Natural killer cell (primary cell): ENCODE results near the gene TXNL4B. TPM values are rescaled to one million over a fixed set of nuclear protein-coding genes. Genes with fewer than 3 reads are reported as not detected.
"Not testable (repeated sequence)": the region's sequence is repeated elsewhere in the genome, so short reads cannot be mapped to it uniquely, and the experiment has no call there.

Experiments used
- ATAC-seq, 3 donors: fragments of 150-1000 bp in 2 of 3; fragments of 200-7000 bp in 1 of 3; cut with Tn5 transposase; 1 replicate in 1 of 3; 2 replicates in 2 of 3; pipeline ENCODE4 v1.10.0; 2021; ENCODE audit warnings: mild to moderate bottlenecking in 2 of 3, moderate library complexity in 2 of 3
- DNase-seq, 2 donors: peaks; one replicate each; pipeline versions ENCODE4 v3.0.0 to v3.0.0-alpha.2; 2013 to 2021; ENCODE audit warnings: mixed read lengths in 1 of 2
- H3K27ac ChIP-seq: one replicate; pipeline ENCODE4 v1.5.1; 2013; ENCODE audit warnings: mild to moderate bottlenecking, low read length
- H3K27me3 ChIP-seq: one replicate; pipeline ENCODE4 v1.6.1; 2013; ENCODE audit warnings: low read length; ENCODE audit not compliant: control insufficient read depth, insufficient read depth
- H3K36me3 ChIP-seq: one replicate; pipeline ENCODE4 v1.6.1; 2013; ENCODE audit warnings: low read length; ENCODE audit not compliant: control insufficient read depth, insufficient read depth
- H3K4me1 ChIP-seq: one replicate; pipeline ENCODE4 v1.6.1; 2013; ENCODE audit warnings: low read length; ENCODE audit not compliant: control insufficient read depth, insufficient read depth
- H3K4me3 ChIP-seq: one replicate; pipeline ENCODE4 v1.5.1; 2013; ENCODE audit warnings: low read length
- H3K9me3 ChIP-seq: one replicate; pipeline ENCODE4 v1.6.1; 2013; ENCODE audit warnings: low read length; ENCODE audit not compliant: control insufficient read depth, insufficient read depth
- H3K27ac Mint-ChIP-seq, 2 donors: one replicate each; pipeline ENCODE4 v1.8.0; 2022; ENCODE audit warnings: mild to moderate bottlenecking in 2 of 2, mixed read lengths in 2 of 2, moderate library complexity in 1 of 2
- H3K27me3 Mint-ChIP-seq, 2 donors: one replicate each; pipeline ENCODE4 v1.8.0; 2022; ENCODE audit warnings: low read depth in 2 of 2, mixed read lengths in 2 of 2
- H3K36me3 Mint-ChIP-seq: one replicate; pipeline ENCODE4 v1.8.0; 2022; ENCODE audit warnings: mixed read lengths
- H3K4me1 Mint-ChIP-seq, 2 donors: one replicate each; pipeline ENCODE4 v1.8.0; 2022; ENCODE audit warnings: mixed read lengths in 2 of 2
- H3K4me3 Mint-ChIP-seq: one replicate; pipeline ENCODE4 v1.8.0; 2022; ENCODE audit warnings: mild to moderate bottlenecking, moderate library complexity, mixed read lengths
- H3K9me3 Mint-ChIP-seq, 2 donors: one replicate each; pipeline ENCODE4 v1.8.0; 2022; ENCODE audit warnings: mixed read lengths in 2 of 2
- WGBS: methylation state at CpG from one replicate; pipeline ENCODE4 v1.1.7; 2013; ENCODE audit warnings: missing lambda C conversion rate; ENCODE audit not compliant: insufficient coverage; 5-methylcytosine and 5-hydroxymethylcytosine counted together
- intact Hi-C: fragments of 100-400 bp; cut with micrococcal nuclease; formaldehyde crosslinking; loops from one replicate; pipeline ENCODE4 v1.14.2; 2022
- total RNA-seq, 4 donors: library from RNA; stranded (reverse); fragments of 120-200 nt in 1 of 4; gene quantifications; one replicate each; pipeline versions ENCODE4 v1.2.3 to v1.2.4, GENCODE V29; 2013 to 2022
- TF ChIP-seq, protein P1 (sequence below): fragments of 200-600 bp; IDR thresholded peaks from one replicate; pipeline ENCODE4 v1.8.0; 2022; ENCODE audit warnings: antibody characterized with exemption

Gene TXNL4B
- total RNA-seq, 3 donors from 2014 or later (not counting 1 experiment from before 2014, with no cell fraction given), result 12.1 to 13.8 (median 13.6) TPM

DNA sequence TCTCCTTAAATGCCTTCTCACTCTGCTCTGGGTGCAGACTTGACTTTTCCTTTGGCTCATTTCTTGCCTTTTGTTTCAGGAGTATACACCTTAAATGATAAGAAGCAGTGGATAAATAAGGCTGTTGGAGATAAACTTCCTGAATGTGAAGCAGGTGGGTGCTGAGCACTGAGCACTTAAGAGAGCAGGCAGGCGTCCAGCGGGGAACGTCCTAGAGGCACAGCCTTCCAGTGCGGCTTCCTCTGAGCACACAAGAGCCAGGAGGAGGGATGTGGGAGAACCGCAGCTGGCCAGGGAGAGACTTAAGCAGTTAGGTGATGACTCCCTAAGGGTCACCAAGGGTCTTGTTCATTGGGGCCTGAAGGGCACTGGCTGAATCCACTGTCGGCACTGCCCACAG is 36.1 kb downstream of the TXNL4B start:
- H3K4me3 ChIP-seq, H3K27me3 Mint-ChIP-seq, H3K27me3 ChIP-seq, ATAC-seq, H3K27ac Mint-ChIP-seq, H3K27ac ChIP-seq, intact Hi-C loops, H3K9me3 ChIP-seq, H3K36me3 Mint-ChIP-seq, H3K4me1 ChIP-seq, H3K4me3 Mint-ChIP-seq, DNase-seq, H3K4me1 Mint-ChIP-seq, H3K9me3 Mint-ChIP-seq, H3K36me3 ChIP-seq: not testable (repeated sequence)
- WGBS, result 86% methylated on average over 1 of the region's 6 CpGs

DNA sequence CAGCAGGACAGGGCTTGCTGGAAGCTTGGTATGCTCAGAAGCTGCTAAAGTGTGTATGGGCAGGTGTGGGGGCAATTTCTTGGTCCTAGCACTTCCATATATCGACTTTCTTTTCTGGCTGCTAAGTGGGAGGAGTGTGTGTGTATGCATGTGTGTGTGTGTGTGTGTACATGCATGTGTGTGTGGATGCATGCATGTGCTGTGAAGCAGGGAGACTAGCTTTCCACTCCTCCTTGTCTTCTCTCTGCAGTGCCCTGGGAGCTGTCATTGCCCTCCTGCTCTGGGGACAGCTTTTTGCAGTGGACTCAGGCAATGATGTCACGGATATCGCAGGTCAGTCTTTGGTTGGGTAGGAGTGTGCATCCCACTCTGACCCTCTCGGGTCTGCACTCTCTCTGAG is 37.5 kb downstream of the TXNL4B start:
- no peak overlapping the region for H3K27ac Mint-ChIP-seq
- TF ChIP-seq, protein P1, sequence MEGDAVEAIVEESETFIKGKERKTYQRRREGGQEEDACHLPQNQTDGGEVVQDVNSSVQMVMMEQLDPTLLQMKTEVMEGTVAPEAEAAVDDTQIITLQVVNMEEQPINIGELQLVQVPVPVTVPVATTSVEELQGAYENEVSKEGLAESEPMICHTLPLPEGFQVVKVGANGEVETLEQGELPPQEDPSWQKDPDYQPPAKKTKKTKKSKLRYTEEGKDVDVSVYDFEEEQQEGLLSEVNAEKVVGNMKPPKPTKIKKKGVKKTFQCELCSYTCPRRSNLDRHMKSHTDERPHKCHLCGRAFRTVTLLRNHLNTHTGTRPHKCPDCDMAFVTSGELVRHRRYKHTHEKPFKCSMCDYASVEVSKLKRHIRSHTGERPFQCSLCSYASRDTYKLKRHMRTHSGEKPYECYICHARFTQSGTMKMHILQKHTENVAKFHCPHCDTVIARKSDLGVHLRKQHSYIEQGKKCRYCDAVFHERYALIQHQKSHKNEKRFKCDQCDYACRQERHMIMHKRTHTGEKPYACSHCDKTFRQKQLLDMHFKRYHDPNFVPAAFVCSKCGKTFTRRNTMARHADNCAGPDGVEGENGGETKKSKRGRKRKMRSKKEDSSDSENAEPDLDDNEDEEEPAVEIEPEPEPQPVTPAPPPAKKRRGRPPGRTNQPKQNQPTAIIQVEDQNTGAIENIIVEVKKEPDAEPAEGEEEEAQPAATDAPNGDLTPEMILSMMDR, result no peak
- no peaks in the 10 kb centered on the region for H3K27me3 ChIP-seq

DNA sequence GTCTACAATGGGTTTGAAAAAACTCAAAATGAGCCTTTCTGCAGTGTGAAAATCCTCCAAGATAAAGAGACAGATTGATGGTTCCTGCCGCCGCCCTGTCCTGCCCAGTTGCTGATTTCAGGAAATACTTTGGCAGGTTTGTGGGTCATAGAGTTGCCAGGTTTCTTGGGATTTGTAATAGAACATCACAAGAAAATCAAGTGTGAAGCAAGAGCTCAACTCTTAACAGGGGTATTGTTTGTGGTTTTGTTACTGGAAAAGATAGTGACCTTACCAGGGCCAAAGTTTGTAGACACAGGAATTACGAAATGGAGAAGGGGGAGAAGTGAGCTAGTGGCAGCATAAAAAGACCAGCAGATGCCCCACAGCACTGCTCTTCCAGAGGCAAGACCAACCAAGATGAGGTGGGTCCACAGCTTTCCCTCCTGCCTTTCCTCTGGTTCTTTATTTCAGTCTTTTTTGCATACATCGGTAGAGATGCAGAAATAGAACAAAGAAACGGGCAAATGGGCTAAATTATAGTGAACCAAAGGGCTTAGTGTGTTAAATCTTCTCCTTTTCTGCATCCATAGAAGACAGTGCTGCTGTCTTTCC is 39.1 kb downstream of the TXNL4B start, which contains the start of gene HP:
Gene HP, plus strand, starts transcription at position 252 of the 594 bp plus-strand sequence. Its CDS starts 148 bp downstream, at position 400.
- H3K9me3 ChIP-seq, H3K4me3 ChIP-seq, H3K9me3 Mint-ChIP-seq, H3K4me1 Mint-ChIP-seq, H3K36me3 ChIP-seq, intact Hi-C loops, H3K27ac ChIP-seq, H3K27me3 ChIP-seq, H3K4me3 Mint-ChIP-seq, H3K27me3 Mint-ChIP-seq, ATAC-seq, H3K27ac Mint-ChIP-seq, DNase-seq, H3K36me3 Mint-ChIP-seq, H3K4me1 ChIP-seq: not testable (repeated sequence)
- 67% methylated on average over 4 of the region's 5 CpGs for WGBS

More for the DNA sequence above, 37.5 kb downstream of the TXNL4B start:
- 95% methylated on average over 2 of the region's 4 CpGs for WGBS
- peaks cover 0 to 7% of the 10 kb centered on the region in 2 donors for H3K27me3 Mint-ChIP-seq
- no peak overlapping the region for H3K27ac ChIP-seq
- H3K36me3 Mint-ChIP-seq, result no peaks in the 10 kb centered on the region
- no peaks in the 10 kb centered on the region for H3K36me3 ChIP-seq
- intact Hi-C loops, result no loop called here
- no peaks in the 10 kb centered on the region for H3K9me3 ChIP-seq
- DNase-seq (no peak), ATAC-seq (no peak)
- H3K4me3 Mint-ChIP-seq, result no peak overlapping the region
- H3K4me3 ChIP-seq, result no peak overlapping the region
- no peaks in the 10 kb centered on the region for H3K4me1 ChIP-seq
- no peaks in the 10 kb centered on the region for H3K4me1 Mint-ChIP-seq
- H3K9me3 Mint-ChIP-seq, result no peaks in the 10 kb centered on the region

DNA sequence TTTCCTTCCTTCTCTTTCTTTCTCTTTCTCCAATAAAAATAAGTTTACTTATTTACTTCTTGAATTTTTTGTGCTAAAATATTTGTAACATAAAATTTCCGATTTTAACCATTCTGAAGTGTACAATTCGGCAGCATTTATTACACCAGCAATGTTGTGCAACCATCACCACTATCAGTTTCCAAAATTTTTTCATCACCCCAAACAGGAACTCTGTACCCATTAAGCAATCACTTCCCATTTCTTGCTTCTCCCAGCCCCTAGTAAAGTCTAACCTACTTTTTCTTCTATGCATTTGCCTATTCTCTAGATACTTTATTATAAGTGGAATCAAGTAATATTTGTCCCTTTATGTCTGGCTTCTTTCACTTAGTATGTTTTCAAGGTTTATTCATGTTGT is 41.6 kb downstream of the TXNL4B start:
- Histone ChIP-seq H3K4me3 (no peak overlapping the region), H3K27me3 (no peaks in the 10 kb centered on the region), H3K9me3 (peaks cover 5% of the 10 kb centered on the region), H3K4me1 (no peaks in the 10 kb centered on the region), H3K27ac (no peak overlapping the region), H3K36me3 (no peaks in the 10 kb centered on the region)
- Mint-ChIP-seq H3K27me3 (peaks cover 0 to 7% of the 10 kb centered on the region in 2 donors), H3K4me1 (no peaks in the 10 kb centered on the region), H3K36me3 (peaks cover 8% of the 10 kb centered on the region), H3K9me3 (peaks cover 0 to 5% of the 10 kb centered on the region in 2 donors), H3K27ac (no peak overlapping the region), H3K4me3 (no peak overlapping the region)
- no peak for DNase-seq
- intact Hi-C loops, result no loop called here
- TF ChIP-seq, protein P1, result no peak
- no peak for ATAC-seq
- WGBS, result 29% methylated on average over 2 of the region's 2 CpGs
